GM23338 (cell line): ENCODE measurements around the gene INO80B. TPM values are rescaled to one million over a fixed set of nuclear protein-coding genes. Genes with fewer than 3 reads are reported as not detected.

Experiments used
- ATAC-seq: fragments of 200-7000 bp; cut with Tn5 transposase; 3 replicates; pipeline ENCODE4 v1.9.1; 2020
- DNase-seq: peaks from one replicate; pipeline ENCODE4 v3.0.0-alpha.2; 2015; ENCODE audit warnings: low spot score
- H2AFZ ChIP-seq: fragments of 200-600 bp; sonication (generic); 2 replicates; pipeline ENCODE4 v1.8.0; 2016; ENCODE audit warnings: antibody characterized with exemption, mild to moderate bottlenecking, moderate library complexity
- H3F3A ChIP-seq: fragments of 200-600 bp; sonication (generic); replicated peaks from 2 replicates; pipeline ENCODE4 v1.8.0; 2017; ENCODE audit warnings: antibody characterized with exemption, mixed run types, low read depth
- H3K27ac ChIP-seq: fragments of 200-600 bp; sonication (generic); 2 replicates; pipeline ENCODE4 v1.6.1; 2016; ENCODE audit warnings: low read depth
- H3K27me3 ChIP-seq: fragments of 200-600 bp; sonication (generic); 2 replicates; pipeline ENCODE4 v1.8.0; 2016; ENCODE audit warnings: mild to moderate bottlenecking, mixed run types, moderate library complexity; ENCODE audit not compliant: insufficient read depth
- H3K36me3 ChIP-seq: fragments of 200-600 bp; sonication (generic); 2 replicates; pipeline ENCODE4 v1.8.0; 2016; ENCODE audit warnings: mild to moderate bottlenecking; ENCODE audit not compliant: insufficient read depth
- H3K4me1 ChIP-seq: fragments of 200-600 bp; sonication (generic); 2 replicates; pipeline ENCODE4 v1.8.0; 2016; ENCODE audit warnings: mild to moderate bottlenecking, moderate library complexity; ENCODE audit not compliant: insufficient read depth
- H3K4me2 ChIP-seq: fragments of 200-600 bp; sonication (generic); 2 replicates; pipeline ENCODE4 v1.7.1; 2017; ENCODE audit warnings: mixed run types
- H3K4me3 ChIP-seq: fragments of 200-600 bp; sonication (generic); 2 replicates; pipeline ENCODE4 v1.6.1; 2016; ENCODE audit warnings: mixed run types
- H3K79me2 ChIP-seq: fragments of 200-600 bp; sonication (generic); replicated peaks from 2 replicates; pipeline ENCODE4 v1.8.0; 2017; ENCODE audit warnings: mild to moderate bottlenecking; ENCODE audit not compliant: insufficient read depth
- H3K9me2 ChIP-seq: fragments of 200-600 bp; sonication (generic); 2 replicates; pipeline ENCODE4 v1.8.0; 2017; ENCODE audit not compliant: insufficient read depth
- H4K20me1 ChIP-seq: fragments of 200-600 bp; sonication (generic); replicated peaks from 2 replicates; pipeline ENCODE4 v1.8.0; 2017; ENCODE audit warnings: mild to moderate bottlenecking; ENCODE audit not compliant: insufficient read depth
- H3K27ac Mint-ChIP-seq: 2 replicates; pipeline ENCODE4 v1.8.0; 2020; ENCODE audit warnings: inconsistent platforms, mild to moderate bottlenecking, moderate library complexity, mixed read lengths
- H3K27me3 Mint-ChIP-seq: 3 replicates; pipeline ENCODE4 v1.8.0; 2022; ENCODE audit warnings: low read depth, mild to moderate bottlenecking, moderate library complexity, mixed read lengths, inconsistent platforms; ENCODE audit not compliant: insufficient read depth, poor library complexity
- H3K36me3 Mint-ChIP-seq: 3 replicates; pipeline ENCODE4 v1.8.0; 2021; ENCODE audit warnings: low read depth, mild to moderate bottlenecking, inconsistent platforms, moderate library complexity, mixed read lengths
- H3K4me1 Mint-ChIP-seq: 3 replicates; pipeline ENCODE4 v1.8.0; 2020; ENCODE audit warnings: mild to moderate bottlenecking, inconsistent platforms, mixed read lengths
- H3K4me3 Mint-ChIP-seq: 3 replicates; pipeline ENCODE4 v1.8.0; 2021; ENCODE audit warnings: moderate library complexity, mild to moderate bottlenecking, inconsistent platforms, mixed read lengths
- H3K9me3 Mint-ChIP-seq: 3 replicates; pipeline ENCODE4 v1.8.0; 2020; ENCODE audit warnings: moderate library complexity, mild to moderate bottlenecking, inconsistent platforms, mixed read lengths
- CREB1 ChIP-seq: fragments of 250-450 bp; sonication (Bioruptor Pico); IDR thresholded peaks from 2 replicates; pipeline ENCODE4 v1.5.0; 2020; ENCODE audit warnings: low read depth, mild to moderate bottlenecking, moderate library complexity
- ETS1 ChIP-seq: IDR thresholded peaks from 2 replicates; pipeline ENCODE4 v1.6.1; 2016; ENCODE audit warnings: antibody characterized with exemption
- JUNB ChIP-seq: IDR thresholded peaks from one replicate; pipeline ENCODE4 v1.6.1; 2016; ENCODE audit warnings: antibody characterized with exemption; ENCODE audit not compliant: unreplicated experiment
- NANOG ChIP-seq: IDR thresholded peaks from 2 replicates; pipeline ENCODE4 v1.6.1; 2016; ENCODE audit warnings: antibody characterized with exemption, borderline replicate concordance
- POLR2AphosphoS5 ChIP-seq: IDR thresholded peaks from 2 replicates; pipeline ENCODE4 v1.6.1; 2016; ENCODE audit warnings: antibody characterized with exemption, low read depth
- REST ChIP-seq: IDR thresholded peaks from one replicate; pipeline ENCODE4 v1.6.1; 2018; ENCODE audit warnings: antibody characterized with exemption; ENCODE audit not compliant: unreplicated experiment
- ZNF462 ChIP-seq: fragments of 250-450 bp; sonication (Bioruptor Pico); IDR thresholded peaks from 2 replicates; pipeline ENCODE4 v1.5.0; 2020; ENCODE audit warnings: mild to moderate bottlenecking, moderate library complexity
- polyA plus RNA-seq: library from polyadenylated mRNA; unstranded; fragments of >200 nt; fragmentation: Nextera tagmentation; extraction: Ambion mirVana; gene quantifications from 2 replicates; pipeline ENCODE4 v1.2.1, GENCODE V29; 2016
- total RNA-seq: library from RNA; depleted of rRNA; stranded (reverse); fragments of >200 nt; shearing (Covaris generic); gene quantifications from 2 replicates; pipeline ENCODE4 v1.2.3, GENCODE V29; 2014

The INO80B gene
- total and polyA plus RNA-seq, 2 experiments from 2014 or later = 5.1 to 21.8 TPM

GRCh38 chr2:74472086-74472944 is 17.4 kb downstream of the INO80B start, which contains the start of gene MRPL53:
Gene MRPL53, minus strand, starts transcription at chr2:74472680. Its CDS starts 20 bp downstream, at chr2:74472660.
- H4K20me1 ChIP-seq = no peaks in the 10 kb centered on the region
- H3K27ac ChIP-seq = peak within 1 kb of the TSS; percentile 96
- Mint-ChIP-seq H3K36me3 (peaks cover 19% of the 10 kb centered on the region), H3K4me3 (peak within 1 kb of the TSS; percentile 98), H3K27ac (peak within 1 kb of the TSS; percentile 98), H3K4me1 (peaks cover 2% of the 10 kb centered on the region; the same call in 1 of the 3 replicates), H3K27me3 (peaks cover 15% of the 10 kb centered on the region), H3K9me3 (no peaks in the 10 kb centered on the region; the same call in 2 of the 3 replicates)
- no peaks in the 10 kb centered on the region for H3K36me3 ChIP-seq
- H3K9me2 ChIP-seq = no peaks in the 10 kb centered on the region
- no peaks in the 10 kb centered on the region for H3K79me2 ChIP-seq
- H3K4me2 ChIP-seq = peak within 1 kb of the TSS; percentile 92
- no peaks in the 10 kb centered on the region for H3K27me3 ChIP-seq
- peaks cover 7% of the 10 kb centered on the region; the same call in 1 of the 2 replicates for H3K4me1 ChIP-seq
- H3K4me3 ChIP-seq = peak within 1 kb of the TSS; percentile 80
- peaks cover 13% of the 10 kb centered on the region for H3F3A ChIP-seq
- TF ChIP-seq CREB1 = peak; percentile 83
- peak; percentile 99 for TF ChIP-seq POLR2AphosphoS5
- TF ChIP-seq ETS1 = peak; percentile 95
- no peak for TF ChIP-seq REST
- peak; percentile 93 for ATAC-seq
- DNase-seq = peak; percentile 98
- H2AFZ ChIP-seq = peak within 1 kb of the TSS; percentile 72

- no peaks in the 10 kb centered on the region for H3K9me2 ChIP-seq
- ATAC-seq (peak; percentile 5; the same call in 2 of the 3 replicates), DNase-seq (no peak)
- Mint-ChIP-seq H3K4me1 (peaks cover 2% of the 10 kb centered on the region; the same call in 1 of the 3 replicates), H3K4me3 (peak overlapping the region; percentile 98), H3K27ac (peak overlapping the region; percentile 98), H3K27me3 (peaks cover 15% of the 10 kb centered on the region), H3K36me3 (peaks cover 19% of the 10 kb centered on the region), H3K9me3 (no peaks in the 10 kb centered on the region; the same call in 2 of the 3 replicates)
- H3K27me3 ChIP-seq = no peaks in the 10 kb centered on the region
- H4K20me1 ChIP-seq = no peaks in the 10 kb centered on the region
- H2AFZ ChIP-seq = peak overlapping the region; percentile 4; the same call in 1 of the 2 replicates
- H3K4me2 ChIP-seq = peak overlapping the region; percentile 92
- peak overlapping the region; percentile 80 for H3K4me3 ChIP-seq
- H3K36me3 ChIP-seq = no peaks in the 10 kb centered on the region
- H3F3A ChIP-seq = peaks cover 13% of the 10 kb centered on the region
- no peaks in the 10 kb centered on the region for H3K79me2 ChIP-seq
- H3K4me1 ChIP-seq = peaks cover 7% of the 10 kb centered on the region; the same call in 1 of the 2 replicates
- H3K27ac ChIP-seq = peak overlapping the region; percentile 96
- no peak for TF ChIP-seq POLR2AphosphoS5
- TF ChIP-seq ZNF462 (CRISPR knock-in tag) = no peak
- no peak for TF ChIP-seq CREB1
- TF ChIP-seq NANOG = no peak
- no peak for TF ChIP-seq JUNB
Measured at GRCh38 chr2:74472945-74473258, 18.0 kb downstream of the INO80B start.
